HG03060 (cell line): ENCODE results near the gene PIGZ.

ENCODE experiments used
- ATAC-seq: cut with Tn5 transposase; IDR thresholded peaks from one replicate; pipeline ENCODE4 v1.9.1; 2021; ENCODE audit warnings: low read depth, moderate number of reproducible peaks; ENCODE audit not compliant: unreplicated experiment

The PIGZ gene

DNA sequence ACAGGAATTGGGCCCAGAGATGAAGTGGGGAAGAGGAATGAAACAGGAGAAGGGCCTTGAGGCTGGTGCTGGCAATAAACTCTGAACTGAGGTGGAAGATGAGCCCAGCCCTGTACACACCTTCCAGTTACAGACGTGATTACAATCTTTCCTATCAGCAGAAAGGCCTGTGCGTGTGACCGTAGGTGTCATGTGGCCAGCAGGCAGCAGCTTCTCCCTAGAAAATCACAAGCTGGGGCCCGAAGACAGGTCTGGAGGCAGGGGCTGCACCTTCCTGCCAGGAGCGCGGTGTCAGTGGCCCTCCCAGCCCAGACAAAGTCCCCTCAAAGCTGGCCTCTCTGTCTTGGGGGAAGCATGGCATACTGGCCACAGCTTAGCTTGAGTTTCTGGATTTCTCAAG, 16.7 kb upstream of the PIGZ start:
- no peak for ATAC-seq

DNA sequence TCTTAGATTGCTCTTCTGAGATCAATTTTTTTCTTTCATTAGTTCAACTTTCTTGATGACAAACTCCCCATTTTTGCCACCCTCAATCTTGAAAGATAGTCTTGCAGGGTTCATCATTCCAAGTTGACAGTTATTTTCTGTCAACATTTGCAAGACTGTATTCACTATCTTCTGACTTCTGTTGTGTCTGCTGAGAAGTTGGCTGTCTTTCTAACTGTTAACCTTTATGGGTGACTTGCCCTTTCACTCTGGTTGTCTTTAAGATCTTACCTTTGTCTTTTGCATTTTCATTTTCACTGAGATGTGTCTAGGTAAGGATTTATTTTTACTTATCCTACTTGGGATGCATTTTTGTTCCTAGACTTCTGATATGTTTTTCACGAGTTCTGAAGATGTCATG, 14.6 kb upstream of the PIGZ start:
- ATAC-seq: no peak

DNA sequence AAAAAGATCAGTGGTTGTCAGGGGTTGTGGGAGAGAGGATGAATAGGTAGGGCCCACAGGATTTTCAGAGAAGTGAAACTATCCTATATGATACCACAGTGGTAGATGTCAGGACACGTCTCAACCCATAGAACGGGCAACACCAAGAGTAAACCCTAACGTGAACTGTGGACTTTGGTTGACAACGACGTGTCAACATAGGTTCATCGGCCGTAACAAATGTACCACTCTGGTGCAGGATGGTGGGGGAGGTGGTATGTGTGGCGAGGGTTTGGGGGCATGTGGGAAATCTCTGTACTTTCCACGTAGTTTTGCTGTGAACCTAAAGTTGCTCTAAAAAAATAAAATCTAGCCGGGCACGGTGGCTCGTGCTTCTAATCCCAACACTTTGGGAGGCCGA, 13.0 kb upstream of the PIGZ start:
- no peak for ATAC-seq

DNA sequence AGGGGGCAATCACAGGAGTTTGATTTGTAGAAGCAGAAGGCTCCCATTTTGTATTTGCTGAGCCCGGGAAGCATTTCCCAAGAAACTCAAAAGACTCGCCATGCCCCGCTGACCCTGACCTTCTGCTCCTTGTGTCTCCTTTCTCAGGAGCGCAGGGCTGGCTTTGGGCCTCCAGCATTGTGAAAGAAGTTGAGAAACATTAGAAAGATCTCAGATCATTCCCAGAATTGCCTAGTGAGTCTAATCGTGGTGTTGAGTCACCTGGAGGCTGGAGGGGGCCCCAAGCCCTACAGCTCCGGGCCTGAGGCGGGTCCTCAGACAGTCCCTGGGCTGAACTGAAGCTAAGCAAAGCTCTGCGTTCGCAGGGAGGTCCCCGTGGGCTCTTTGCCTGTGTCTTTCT, 10.9 kb upstream of the PIGZ start:
- no peak for ATAC-seq

DNA sequence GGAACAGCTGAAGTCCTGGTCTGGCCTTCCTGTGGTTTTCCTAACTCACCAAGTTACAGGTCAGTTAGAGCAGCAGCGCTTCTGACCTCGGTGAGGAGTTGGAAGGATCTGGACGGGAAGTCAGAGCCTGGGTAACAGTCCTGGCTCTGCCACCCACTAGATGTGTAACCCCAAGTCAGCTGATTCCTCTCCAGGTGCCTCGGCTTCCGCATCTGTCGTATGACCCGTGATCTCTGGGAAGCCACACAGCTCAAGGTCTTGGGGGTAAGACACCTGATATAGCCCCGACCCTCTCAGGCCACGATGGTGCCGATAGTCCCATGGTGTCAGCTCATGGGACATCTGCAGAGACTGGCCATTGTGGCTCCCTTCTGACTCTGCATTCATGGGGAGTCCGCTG, 8.3 kb upstream of the PIGZ start:
- ATAC-seq: no peak

DNA sequence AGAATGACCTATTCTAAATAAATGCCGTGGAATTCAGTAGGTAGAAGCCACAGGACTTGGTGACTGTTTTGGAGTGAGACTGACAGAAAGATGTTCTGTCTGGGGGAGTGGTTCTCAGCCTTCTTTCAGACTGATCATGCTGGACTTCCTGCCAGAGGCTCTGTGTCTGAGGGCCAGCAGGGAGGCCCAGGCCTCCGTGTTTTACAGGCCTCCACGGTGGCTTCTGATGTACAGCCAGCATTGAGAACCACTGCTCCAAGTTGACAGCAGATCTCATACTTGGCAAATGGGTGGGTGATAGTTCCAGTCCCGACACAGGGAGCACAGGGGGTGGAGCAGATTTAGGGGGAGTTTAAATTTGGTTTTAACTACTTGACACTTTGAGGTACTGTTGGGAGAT, 6.7 kb upstream of the PIGZ start:
- ATAC-seq: no peak

- no peak for ATAC-seq
Observed at GRCh38 chr3:196974661-196975060, 6.0 kb upstream of the PIGZ start.

- no peak for ATAC-seq
Observed at GRCh38 chr3:196971094-196971698, 2.6 kb upstream of the PIGZ start.

- no peak for ATAC-seq
Observed at GRCh38 chr3:196970547-196971093, 2.0 kb upstream of the PIGZ start.

DNA sequence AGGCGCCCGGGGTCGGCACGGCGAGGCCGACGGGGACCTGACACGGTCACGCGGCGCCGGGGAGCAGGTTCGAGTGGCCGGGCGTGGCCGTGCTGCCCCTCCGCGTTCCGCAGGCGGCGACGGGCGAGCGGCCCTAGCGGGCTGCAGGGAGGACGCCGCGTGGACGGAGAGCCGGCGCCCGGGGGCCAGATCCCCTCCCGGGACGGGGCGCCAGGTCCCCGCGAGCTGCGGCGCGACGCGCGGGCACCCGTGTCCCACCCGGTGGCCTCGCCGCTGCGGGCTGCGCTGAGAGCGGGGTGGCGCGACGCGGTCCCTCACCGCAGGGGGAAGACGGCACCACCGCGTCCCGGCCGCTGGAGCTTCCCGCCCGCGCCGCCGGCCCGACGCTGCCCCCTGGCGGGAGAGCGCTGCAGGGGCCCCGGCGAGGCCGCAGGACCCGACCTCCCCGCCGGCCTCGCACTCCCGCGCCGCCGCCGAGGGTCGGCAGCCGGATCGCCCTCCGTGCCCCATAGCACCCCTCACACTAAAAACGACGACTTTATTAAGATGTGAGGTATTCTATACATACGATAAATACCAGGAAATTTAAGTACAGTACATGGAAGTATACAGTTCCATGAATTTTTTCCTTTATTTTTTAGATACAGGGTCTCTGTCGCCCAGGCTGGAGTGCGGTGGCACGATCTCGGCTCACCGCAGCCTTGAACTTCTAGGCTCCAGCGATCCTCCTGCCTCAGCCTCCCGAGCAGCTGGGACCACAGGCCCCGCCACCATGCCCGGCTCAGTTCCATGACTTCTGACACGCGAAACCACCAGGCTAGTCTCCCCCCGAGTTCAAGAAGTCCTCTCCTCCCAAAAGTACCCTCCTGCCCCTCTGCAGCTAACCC, 1.3 kb upstream of the PIGZ start:
- ATAC-seq: no peak

DNA sequence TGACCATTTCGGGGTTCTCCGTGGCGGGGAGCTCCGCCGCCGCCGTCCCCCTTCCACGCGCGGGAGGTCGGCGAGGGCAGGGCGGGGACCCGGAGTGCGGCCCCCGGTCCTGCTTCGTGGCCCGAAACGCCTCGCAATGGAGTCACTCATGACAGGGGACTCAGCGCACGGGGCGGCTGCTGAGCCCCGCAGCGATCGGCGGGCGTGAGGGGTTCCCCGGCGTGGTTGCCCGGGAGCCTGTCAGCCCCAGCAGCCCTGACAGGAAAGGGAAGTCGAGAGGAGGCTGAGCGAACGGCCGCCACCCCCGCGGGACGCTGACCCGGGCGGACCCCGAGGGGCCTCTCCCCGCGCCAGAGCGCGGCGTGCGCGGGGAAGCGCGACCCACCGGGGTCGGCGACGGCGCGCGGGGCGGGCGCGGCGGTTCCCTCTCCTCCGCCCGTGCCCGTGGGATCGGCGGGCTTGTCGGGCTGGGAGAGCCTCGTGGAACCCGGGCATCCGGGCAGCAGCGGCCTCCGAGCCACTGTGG, 564 bp upstream of the PIGZ start:
- no peak for ATAC-seq

DNA sequence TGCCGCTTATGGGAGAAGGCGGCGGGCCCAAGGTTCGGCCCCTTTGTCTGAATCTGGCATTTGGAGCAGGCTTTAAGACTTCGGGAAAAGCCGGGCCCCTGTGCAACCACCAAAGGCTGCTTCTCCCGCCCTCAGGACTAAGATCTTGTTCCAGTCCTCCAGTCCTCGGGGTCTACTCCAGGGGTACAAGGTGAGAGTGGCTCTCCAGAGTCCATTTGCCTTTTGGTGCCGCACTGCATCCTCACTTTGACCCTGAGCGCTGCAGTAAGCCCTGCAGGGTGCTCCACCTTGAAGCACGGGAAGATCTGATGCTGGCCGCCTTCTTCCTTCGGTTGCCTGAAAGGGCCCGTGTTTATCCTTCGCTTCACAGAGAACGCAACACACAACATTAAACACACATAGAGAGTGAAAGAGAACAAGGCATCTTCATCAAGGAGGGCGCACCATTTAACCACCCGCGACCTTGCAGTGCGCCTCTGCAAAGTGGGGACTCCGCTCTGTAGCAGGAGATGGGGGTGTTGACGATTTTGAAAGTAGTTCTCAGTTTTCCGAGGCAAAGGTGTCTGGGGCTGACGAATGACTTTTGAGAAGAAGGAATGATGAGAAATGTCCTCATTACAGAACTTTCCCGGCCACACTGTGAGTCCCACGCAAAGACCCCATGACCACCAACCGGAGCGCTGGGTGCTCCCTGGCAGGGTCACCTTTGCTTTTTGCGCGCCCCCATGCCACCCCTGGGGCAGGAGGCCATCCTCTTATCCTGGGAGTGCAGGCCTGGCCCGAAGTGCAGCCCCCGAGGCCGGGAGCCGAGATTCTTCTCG, 1.0 kb downstream of the PIGZ start:
- no peak for ATAC-seq

DNA sequence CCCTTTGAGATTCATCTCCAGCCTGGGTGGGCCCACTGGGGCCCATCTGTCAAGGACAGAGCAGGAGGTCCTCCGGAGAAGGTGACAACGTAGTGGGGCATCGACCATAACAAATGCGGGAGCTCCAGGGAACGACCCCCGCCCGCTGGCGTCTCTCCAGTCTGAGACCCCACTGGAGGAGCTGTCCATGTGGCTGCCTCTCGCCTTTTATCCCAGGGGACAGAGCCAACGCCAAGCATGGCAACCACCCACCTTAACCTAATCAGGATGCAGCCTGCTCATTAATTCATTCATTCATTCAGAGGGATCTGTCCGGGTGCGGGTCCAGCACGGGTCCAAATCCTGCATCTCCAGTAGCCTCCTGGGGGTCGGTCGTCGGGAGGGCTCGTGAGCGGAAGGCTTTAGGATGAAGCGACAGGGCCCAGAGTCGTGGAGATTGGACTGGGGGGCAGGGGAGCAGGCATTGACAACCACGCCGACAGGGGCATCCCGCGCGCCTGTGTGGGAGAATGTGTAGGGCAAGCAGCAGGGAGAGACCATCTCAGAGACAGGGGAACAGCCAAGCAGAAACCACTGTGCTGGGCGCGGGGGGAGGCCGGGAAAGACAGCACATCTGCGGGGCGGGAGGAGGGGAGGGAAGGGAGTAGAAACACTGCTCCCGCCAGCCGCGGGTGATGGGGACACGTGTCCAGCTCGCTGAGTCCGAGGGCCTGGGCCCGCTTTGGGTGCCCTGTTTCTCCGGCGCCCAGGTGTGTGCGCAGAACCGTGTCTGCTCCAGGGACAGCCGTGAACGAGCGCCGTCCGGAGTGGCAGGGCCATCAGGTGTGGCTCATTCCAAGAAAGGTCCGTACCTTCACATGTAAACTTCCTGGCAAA, 1.9 kb downstream of the PIGZ start:
- no peak for ATAC-seq

DNA sequence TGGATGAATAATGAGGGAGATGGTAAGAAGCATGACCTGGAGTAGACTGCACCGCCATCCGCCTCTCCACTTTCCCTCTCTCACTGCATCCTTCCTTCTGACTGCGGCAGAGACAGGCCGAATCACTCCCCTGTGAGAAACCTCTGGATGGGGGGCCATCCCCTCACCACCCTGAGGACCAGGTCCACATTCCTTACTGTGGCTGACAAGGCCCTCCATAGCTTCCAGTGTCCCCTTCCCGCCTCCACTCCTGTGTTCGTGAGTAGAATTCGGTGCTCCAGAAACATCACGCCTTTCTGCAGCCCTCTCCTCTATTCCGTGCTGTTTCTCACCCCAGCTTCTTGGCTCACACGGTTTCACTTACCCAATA, 2.8 kb downstream of the PIGZ start:
- ATAC-seq: no peak

- ATAC-seq: no peak
Observed at GRCh38 chr3:196965112-196965803, 3.4 kb downstream of the PIGZ start.

DNA sequence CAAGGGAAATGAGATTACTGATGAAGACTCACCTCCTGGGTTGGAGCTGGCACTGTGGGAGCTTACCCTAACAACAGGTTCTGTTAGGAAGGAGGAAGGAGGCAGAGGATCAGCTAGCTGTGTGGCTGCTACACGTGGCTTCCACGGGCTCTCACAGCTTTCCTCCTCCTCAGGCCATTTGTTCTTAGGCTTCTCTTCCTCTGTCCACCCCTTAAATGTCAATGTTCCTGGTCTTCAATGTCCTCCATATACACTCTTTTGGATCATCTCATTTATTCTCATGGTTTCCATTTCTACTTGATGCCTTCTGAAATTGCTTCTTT, 5.0 kb downstream of the PIGZ start:
- ATAC-seq: no peak

DNA sequence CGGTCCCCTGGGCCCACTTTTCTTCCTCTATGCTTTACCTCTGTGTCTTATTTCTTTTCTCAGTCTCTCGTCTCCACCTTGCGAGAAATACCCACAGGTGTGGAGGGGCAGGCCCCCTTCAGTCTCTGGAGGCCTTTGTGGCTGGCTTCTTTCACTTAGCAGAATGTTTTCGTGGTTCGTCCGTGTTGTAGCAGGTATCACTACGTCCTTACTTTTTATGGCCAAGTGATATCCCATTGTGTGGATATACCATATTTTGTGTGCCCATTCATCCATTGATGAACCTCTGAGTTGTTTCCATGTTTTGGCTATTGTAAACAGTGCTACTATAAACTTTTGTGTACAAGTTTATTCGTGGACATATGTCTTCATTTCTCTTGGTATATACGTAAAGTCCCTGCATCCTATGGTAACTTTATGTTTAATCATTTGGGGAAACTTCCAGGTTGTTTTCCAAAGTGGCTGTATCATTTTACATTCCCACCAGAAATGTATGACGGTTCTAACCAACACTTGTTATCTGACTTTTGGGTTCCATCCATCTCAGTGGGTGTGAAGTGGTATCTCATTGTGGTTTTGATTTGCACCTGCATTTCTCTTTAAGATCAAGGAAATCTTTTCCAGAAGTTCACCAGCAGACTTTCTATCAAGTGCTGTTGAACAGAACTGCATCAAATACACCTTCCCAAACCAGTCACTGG, 5.6 kb downstream of the PIGZ start:
- no peak for ATAC-seq

DNA sequence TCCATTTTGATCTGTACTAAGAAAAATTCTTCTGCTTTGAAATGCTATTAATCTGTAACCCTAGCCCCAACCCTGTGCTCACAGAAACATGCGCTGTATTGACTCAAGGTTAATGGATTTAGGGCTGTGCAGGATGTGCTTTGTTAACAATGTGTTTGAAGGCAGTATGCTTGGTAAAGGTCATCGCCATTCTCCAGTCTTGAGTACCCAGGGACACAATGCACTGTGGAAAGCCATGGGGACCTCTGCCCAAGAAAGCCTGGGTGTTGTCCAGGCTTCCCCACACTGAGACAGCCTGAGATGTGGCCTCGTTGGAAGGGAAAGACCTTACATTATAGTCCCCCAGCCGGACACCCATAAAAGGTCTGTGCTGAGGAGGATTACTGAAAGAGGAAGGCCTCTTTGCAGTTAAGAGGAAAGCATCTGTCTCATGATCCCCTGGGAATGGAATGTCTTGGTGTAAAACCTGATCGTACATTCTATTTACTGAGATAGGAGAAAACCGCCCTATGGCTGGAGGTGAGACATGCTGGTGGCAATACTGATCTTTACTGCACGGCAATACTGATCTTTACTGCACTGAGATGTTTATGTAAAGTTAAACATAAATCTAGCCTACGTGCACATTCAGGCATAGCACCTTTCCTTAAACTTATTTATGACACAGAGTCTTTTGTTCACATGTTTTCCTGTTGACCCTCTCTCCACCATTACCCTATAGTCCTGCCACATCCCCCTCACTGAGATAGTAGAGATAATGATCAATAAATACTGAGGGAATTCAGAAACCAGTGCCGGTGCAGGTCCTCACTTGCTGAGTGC, 6.3 kb downstream of the PIGZ start:
- ATAC-seq: no peak
